Activated CD8-positive, alpha-beta T cell treated with anti-CD3 and anti-CD28 coated beads for 36 hours (primary cell): Measurements from ENCODE around the gene NIPA2. TPM values are rescaled to one million over a fixed set of nuclear protein-coding genes. Genes with fewer than 3 reads are reported as not detected.

Experiments
- ATAC-seq: fragments of 200-7000 bp; cut with Tn5 transposase; one replicate; pipeline ENCODE4 v1.10.0; 2021; ENCODE audit warnings: mild to moderate bottlenecking, moderate library complexity
- CTCF ChIA-PET: fragments of 350-600 bp; sonication (Branson Sonifier 250); formaldehyde crosslinking; loops from one replicate; lab custom pipeline; 2021; ENCODE audit warnings: antibody characterized with exemption; lab: Charles Lee
- POLR2A ChIA-PET: fragments of 350-600 bp; sonication (Branson Sonifier 250); formaldehyde crosslinking; loops from one replicate; lab custom pipeline; 2021; ENCODE audit warnings: antibody characterized with exemption; lab: Charles Lee
- DNase-seq: peaks from one replicate; pipeline ENCODE4 v3.0.0-alpha.2; 2020
- H3K27ac Mint-ChIP-seq: one replicate; pipeline ENCODE4 v1.8.0; 2021; ENCODE audit warnings: mild to moderate bottlenecking, mixed read lengths
- H3K27me3 Mint-ChIP-seq: one replicate; pipeline ENCODE4 v1.8.0; 2021; ENCODE audit warnings: mixed read lengths
- H3K36me3 Mint-ChIP-seq: one replicate; pipeline ENCODE4 v1.8.0; 2021; ENCODE audit warnings: low read depth, mixed read lengths
- H3K4me1 Mint-ChIP-seq: one replicate; pipeline ENCODE4 v1.8.0; 2021; ENCODE audit warnings: low read depth, mixed read lengths
- H3K4me3 Mint-ChIP-seq: one replicate; pipeline ENCODE4 v1.8.0; 2021; ENCODE audit warnings: mild to moderate bottlenecking, moderate library complexity, mixed read lengths
- H3K9me3 Mint-ChIP-seq: one replicate; pipeline ENCODE4 v1.8.0; 2021; ENCODE audit warnings: mixed read lengths
- CTCF ChIP-seq: fragments of 200-600 bp; IDR thresholded peaks from one replicate; pipeline ENCODE4 v1.8.0; 2022; ENCODE audit warnings: antibody characterized with exemption, mild to moderate bottlenecking
- intact Hi-C: fragments of 100-400 bp; cut with micrococcal nuclease; formaldehyde crosslinking; loops from one replicate; pipeline ENCODE4 v1.10.0; 2022
- total RNA-seq, 2 experiments: library from RNA; stranded (reverse); gene quantifications; one replicate each; pipeline ENCODE4 v1.2.3, GENCODE V29; 2021

Gene NIPA2
- total RNA-seq, 2 experiments from 2014 or later, result 59.2 to 61.5 TPM

- CTCF ChIA-PET, result no interaction called here
- ATAC-seq (no peak), DNase-seq (no peak)
- no peaks in the 10 kb centered on the region for H3K36me3 Mint-ChIP-seq
- H3K27me3 Mint-ChIP-seq, result no peaks in the 10 kb centered on the region
- H3K4me3 Mint-ChIP-seq, result no peak overlapping the region
- intact Hi-C loops, result no loop called here
- POLR2A ChIA-PET, result no interaction called here
- H3K27ac Mint-ChIP-seq, result no peak overlapping the region
- H3K4me1 Mint-ChIP-seq, result no peaks in the 10 kb centered on the region
- TF ChIP-seq CTCF, result no peak
- H3K9me3 Mint-ChIP-seq, result no peaks in the 10 kb centered on the region
These were observed 50.8 kb downstream of the NIPA2 start for GRCh38 chr15:22889146-22889818.

- ChIA-PET POLR2A (no interaction called here), CTCF (no interaction called here)
- TF ChIP-seq CTCF, result no peak
- Mint-ChIP-seq H3K27me3 (no peaks in the 10 kb centered on the region), H3K36me3 (no peaks in the 10 kb centered on the region), H3K4me1 (no peaks in the 10 kb centered on the region), H3K9me3 (no peaks in the 10 kb centered on the region), H3K27ac (no peak overlapping the region), H3K4me3 (no peak overlapping the region)
- intact Hi-C loops, result no loop called here
- no peak for DNase-seq
- ATAC-seq, result no peak
These were observed 51.8 kb downstream of the NIPA2 start for GRCh38 chr15:22890296-22890695.

GRCh38 chr15:22891426-22892210, 53.2 kb downstream of the NIPA2 start:
- no peaks in the 10 kb centered on the region for H3K27me3 Mint-ChIP-seq
- ChIA-PET POLR2A (no interaction called here), CTCF (no interaction called here)
- H3K4me1 Mint-ChIP-seq, result no peaks in the 10 kb centered on the region
- ATAC-seq (no peak), DNase-seq (no peak)
- no peak overlapping the region for H3K4me3 Mint-ChIP-seq
- no peaks in the 10 kb centered on the region for H3K36me3 Mint-ChIP-seq
- H3K27ac Mint-ChIP-seq, result no peak overlapping the region
- no peak for TF ChIP-seq CTCF
- intact Hi-C loops, result no loop called here
- no peaks in the 10 kb centered on the region for H3K9me3 Mint-ChIP-seq

- DNase-seq (no peak), ATAC-seq (no peak)
- H3K27me3 Mint-ChIP-seq, result no peaks in the 10 kb centered on the region
- TF ChIP-seq CTCF, result no peak
- H3K4me1 Mint-ChIP-seq, result no peaks in the 10 kb centered on the region
- H3K36me3 Mint-ChIP-seq, result no peaks in the 10 kb centered on the region
- H3K27ac Mint-ChIP-seq, result no peak overlapping the region
- H3K9me3 Mint-ChIP-seq, result no peaks in the 10 kb centered on the region
- ChIA-PET CTCF (no interaction called here), POLR2A (no interaction called here)
- intact Hi-C loops, result no loop called here
- no peak overlapping the region for H3K4me3 Mint-ChIP-seq
These were observed 53.9 kb downstream of the NIPA2 start for GRCh38 chr15:22892333-22892732.

GRCh38 chr15:22893081-22893480, 54.6 kb downstream of the NIPA2 start:
- intact Hi-C loops, result no loop called here
- no peak overlapping the region for H3K27ac Mint-ChIP-seq
- no peaks in the 10 kb centered on the region for H3K9me3 Mint-ChIP-seq

More at GRCh38 chr15:22893081-22893480, 54.6 kb downstream of the NIPA2 start:
- ATAC-seq (no peak), DNase-seq (no peak)
- TF ChIP-seq CTCF, result no peak
- Mint-ChIP-seq H3K4me1 (no peaks in the 10 kb centered on the region), H3K4me3 (no peak overlapping the region), H3K36me3 (no peaks in the 10 kb centered on the region), H3K27me3 (no peaks in the 10 kb centered on the region)
- ChIA-PET POLR2A (no interaction called here), CTCF (no interaction called here)
